Activated gamma-delta T cell treated with anti-CD3 and anti-CD28 coated beads, Interleukin-2, amount 50 U/mL, for 16 hours (primary cell): ENCODE results near the gene CHRNA9.

Source experiments
- DNase-seq: peaks from one replicate; pipeline ENCODE4 v3.0.0-alpha.2; 2020; ENCODE audit warnings: low read depth

The CHRNA9 gene

DNA sequence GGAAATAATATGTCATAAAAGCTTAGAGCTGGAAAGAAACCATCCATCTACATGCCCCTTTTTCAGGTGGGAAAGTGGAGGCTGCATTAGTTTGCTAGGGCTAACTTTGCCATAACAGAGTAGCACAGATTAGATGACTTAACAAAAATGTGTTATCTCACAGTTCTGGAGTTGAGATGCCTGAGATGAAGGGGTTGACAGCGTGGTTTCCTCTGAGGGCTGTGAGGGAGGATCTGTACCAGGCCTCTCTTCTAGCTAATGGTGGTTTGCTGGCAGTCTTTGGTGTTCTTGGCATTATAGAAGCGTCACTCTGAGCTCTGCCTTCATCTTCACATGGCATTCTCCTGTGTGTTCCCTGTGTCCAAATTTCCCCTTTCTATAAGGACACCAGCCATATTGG is 2.4 kb downstream of the CHRNA9 start:
- no peak for DNase-seq

DNA sequence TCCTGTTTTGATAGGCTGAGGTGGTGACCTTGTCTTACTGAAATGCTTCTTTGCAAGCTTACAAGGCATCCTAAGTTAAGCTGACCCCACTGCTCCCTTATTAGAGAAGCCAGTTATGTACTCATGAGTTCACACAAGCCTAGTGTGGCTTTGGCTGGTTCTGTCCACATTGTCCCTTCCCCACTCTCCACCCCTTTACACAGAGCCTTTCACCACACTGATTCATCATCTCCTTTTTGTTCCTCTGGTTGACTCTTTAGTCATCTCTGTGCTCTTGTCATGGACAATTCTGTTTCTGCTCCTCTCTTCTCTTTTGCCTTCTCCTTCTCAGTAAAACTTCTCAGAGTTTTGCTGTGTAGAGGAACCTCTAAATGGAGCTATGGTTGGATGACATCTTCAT is 4.9 kb downstream of the CHRNA9 start:
- no peak for DNase-seq

DNA sequence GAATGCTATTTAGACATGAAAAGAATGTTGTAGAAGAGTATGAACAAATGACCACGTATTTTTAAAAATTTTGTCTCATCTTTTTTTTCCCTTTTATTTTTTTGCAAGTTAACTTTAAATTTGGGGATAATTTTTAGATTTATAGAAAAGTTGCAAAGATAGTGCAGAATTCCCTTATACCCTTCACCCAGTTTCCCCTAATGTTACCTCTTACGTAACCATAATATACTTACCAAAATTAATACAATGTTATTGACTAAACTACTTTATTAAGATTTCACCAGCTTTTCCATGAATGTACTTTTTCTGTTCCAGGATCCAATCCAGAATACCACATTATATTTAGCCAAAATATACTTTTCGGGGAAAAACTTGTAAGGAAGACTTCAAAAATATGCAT is 12.3 kb downstream of the CHRNA9 start:
- DNase-seq: no peak

DNA sequence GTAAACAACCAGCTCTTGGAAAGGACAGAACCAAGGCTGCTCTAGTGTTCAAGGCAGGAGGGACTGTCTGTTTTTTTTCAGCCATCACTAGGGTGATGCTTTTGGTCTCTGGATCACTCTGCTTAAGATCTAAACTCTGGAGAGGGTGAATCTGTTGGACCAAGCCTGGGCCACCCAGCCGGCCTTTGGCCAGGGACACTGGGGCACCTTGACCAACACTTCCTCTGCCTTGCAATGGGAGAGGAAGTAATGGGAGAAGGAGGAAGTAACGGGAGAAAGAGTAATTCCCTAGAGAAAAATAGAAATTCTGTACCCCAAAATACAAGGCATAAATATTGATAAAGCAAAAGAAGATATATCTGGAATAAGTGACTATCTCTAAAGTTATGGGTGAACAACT is 12.9 kb downstream of the CHRNA9 start:
- DNase-seq: no peak

DNA sequence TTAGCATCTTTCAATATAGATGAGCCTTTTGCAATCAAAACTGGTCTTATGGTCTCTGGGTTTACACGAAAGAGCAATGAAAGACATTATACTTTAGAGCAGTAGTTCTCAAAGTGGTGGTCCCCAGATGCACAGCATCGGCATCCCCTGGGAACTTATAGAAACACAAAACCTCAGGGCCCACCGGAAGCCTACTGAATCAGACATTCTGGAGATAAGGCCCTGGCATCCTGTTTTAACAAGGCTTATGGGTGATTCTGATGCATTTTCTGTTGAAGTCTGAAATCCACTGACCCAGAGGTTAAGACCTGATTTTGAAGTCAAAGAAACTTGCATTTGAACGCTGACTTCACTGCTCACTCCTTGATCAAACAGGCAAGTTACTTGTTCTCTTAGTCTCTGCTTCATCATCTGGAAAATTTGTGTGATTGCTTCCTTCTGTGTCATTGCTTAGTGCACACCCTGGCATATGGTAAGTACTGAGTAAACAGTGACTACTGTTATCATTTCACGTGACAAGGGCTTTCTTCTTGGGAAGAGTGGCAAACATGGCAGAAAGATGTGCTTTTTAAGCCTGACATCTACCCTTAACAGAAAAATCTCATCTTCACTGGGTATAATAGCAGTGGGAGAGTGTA is 14.5 kb downstream of the CHRNA9 start:
- no peak for DNase-seq

DNA sequence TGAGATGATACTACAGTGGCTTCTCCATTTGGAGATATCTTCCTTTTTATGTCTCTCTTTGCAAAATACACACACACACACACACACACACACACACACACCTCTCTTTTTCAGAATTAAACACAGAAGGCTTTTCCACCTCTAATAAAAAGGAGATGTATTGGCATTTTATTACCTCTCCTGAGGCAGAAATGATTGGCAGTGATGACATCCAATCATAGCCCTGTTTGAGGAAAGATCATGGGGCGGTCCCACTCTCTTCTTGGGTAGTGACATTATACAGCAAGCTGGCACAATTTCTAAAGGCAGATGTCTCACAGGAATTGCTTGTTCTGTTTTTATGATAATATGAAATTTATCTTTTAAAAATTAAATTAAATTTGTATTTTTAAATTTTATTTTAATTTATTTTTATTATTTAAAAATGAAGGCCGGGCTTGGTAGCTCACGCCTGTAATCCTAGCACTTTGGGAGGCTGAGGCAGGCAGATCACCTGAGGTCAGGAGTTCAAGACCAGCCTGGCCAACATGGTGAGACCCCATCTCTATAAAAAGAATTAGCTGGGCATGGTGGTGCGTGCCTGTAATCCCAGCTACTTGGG is 15.6 kb downstream of the CHRNA9 start:
- DNase-seq: no peak

DNA sequence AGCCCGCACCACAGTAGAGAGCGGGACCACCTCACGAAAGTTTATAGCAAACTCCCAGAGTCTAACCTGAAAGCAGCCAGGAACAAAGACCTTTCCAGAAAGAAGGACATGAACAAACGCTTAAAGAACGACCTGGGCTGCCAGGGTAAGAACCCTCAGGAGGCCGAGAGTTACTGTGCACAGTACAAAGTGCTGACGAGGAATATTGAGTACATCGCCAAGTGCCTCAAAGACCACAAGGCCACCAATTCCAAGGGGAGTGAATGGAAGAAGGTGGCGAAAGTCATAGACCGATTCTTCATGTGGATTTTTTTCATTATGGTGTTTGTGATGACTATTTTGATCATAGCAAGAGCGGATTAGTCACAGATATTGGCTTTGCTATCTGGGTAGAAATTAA is 19.0 kb downstream of the CHRNA9 start:
- no peak for DNase-seq

DNA sequence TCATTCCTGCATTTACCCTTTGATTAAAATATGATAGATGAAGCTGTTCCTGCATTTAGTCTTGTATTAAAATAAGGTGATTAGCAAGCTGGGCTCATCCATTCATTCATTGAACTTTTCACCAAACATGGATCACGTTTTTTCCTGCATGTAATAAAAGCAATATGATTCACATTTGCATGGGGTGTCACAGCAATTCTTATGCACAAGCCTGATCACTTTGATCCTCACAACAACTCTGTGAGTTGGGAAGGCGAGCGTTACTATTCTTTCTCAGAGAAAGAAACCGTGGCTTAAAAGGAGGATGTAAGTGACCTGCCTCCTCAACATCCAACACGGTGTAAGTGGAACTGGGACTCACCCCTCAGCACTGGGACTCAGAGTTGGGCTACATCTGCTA is 20.0 kb downstream of the CHRNA9 start:
- no peak for DNase-seq

DNA sequence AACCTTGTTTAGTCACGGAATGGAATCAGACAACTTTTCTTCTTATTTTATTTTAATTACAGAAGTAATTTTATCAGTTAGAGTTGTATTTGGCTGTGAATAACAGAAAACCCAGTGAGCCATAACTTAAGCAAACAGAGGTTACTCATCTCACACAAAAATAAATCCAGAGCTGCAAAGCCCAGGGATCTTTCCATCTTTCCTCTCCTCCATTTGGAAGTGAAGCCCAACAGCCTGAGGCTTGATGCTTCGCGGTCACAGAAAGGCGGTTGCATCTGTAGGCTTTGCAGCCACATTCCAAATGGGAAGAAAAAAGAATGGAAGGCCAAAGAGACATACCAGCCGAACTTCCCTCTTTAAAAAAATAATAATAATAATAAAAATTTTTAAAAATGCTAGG is 22.6 kb downstream of the CHRNA9 start:
- no peak for DNase-seq

DNA sequence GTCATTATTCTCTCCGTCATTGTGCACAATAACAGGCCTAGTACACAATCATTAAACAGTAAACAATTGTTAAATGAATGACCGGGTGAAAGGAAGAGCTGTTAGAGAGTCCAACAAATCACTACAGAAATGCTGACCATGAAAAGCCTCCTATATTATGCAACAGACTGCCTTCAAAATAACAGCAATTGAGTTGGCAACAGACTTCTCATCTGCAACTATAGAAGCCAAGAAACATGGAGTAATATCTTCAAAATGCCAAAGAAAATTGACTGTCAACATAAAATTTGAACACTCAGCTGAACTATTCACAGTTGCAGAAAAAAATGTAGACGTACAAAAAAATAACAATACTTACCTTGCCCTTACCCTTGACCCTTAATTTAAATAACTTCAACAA is 26.2 kb downstream of the CHRNA9 start:
- no peak for DNase-seq

DNA sequence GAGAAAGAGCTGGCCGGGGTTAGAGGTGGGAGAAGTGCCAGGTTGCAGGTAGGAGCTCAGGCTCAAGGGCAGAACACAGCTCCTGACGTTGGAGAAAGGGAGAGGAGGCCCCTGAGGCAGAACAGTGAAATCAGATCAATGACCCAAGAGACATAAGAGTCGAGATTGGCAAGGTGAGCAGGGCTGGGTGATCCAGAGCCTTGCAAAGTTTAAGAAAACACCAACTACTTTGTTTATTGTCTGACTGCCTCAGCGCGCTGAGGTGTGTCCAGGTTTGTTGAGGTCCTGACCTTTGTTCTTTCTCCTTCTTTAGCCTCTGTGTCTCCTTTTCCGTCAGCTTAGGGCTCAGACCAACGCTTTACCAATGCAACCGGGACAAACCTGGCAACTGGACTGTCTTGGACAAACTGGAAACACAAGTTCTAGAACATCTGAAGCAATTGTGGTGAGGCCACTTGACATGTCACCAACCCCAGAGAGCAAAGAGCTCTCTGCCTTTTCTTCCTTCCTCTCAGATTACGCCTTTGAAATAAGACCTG is 28.3 kb downstream of the CHRNA9 start:
- no peak for DNase-seq

DNA sequence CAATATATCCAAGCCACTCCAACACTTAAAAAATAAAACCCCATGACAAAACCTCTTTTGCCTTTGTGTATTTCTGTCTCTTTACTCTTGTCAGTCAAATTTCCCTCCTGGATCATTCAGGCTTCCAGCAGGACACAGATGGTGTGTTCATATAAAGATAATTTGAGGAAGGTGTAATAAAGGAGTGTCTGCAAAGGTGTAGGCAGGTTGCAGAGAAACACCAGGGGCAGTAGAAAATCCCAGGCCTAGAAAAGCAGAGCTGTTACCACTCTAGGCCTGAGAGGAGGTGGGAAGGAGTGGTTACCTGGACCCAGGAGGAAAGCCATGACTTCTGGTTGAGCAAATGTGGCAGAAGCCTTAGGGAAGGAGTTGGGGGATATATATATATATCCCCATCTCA is 28.8 kb downstream of the CHRNA9 start:
- no peak for DNase-seq

DNA sequence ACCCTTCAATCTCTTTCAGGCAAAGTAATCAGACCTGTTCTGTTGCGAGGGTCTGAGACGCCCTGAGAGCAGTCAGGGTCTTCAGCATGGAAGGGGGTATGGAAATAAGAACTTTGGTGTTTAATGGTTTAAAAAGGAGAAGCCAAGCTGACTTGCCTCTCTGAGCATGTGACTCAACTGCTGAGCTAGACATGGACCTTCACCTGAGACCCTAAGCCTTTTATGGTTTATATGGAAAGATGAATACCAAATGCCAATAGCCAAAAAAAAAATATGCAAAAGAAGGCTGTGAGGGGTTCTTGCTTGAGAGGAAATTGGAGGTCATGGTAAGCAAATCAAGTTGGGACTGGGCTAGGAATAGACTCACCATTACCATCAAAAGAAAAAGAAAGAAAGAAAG is 30.6 kb downstream of the CHRNA9 start:
- DNase-seq: no peak

DNA sequence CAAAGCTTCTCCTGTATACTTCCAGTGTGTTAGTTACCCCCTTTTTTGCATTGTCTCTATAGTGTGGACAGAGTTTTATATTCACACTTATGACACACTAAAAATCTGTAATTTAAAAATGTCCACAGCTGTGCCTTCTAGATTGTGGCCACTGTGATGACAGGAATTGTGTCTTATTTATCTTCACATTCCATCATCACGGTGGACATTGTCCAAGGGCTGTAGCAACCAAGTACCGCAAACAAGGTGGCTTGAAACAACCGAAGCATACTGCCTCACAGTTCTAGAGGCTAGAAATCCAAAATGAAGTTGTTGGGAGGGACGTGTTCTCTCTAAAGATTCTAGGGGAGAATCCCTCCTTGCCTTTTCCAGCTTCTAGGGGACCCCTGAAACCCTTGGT is 32.3 kb downstream of the CHRNA9 start:
- DNase-seq: no peak

DNA sequence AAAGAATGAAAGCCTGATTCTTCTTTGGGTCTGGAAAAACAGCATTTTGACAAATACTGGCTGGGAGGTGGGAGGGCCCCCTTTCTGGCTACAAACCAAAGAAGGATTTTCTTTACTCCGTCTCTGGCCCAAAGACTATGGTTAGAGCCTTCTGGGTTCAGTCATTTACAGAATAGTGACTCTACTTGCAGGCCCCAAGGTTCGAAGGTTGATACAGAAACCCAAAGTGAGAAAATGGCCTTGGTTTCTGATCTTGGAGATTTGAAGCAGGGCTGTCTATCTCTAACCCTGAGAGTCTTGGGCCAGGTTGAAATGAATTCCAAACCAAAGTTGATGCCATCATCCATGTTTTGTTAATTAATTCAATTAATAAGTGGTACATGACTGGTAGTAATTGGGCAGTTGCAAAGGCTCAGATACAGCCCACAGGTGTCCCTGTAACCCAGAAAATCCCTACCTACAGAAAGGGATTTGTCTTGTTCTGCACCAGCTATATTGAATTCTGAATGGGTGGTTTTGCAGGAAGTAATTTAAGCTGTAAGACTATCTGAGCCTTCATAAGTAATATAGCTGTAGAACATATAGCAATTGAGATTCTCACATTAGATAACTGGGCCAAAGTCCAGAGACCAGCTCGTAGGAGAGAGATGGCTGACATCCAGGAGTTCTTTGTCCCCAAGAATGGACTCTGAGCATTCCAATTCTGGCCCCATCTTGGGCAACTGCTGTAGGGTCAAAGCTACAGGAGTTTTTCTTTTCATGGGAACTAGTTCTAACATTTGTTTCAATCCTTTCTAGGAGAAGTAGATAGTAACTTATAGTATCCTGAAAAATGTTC is 34.5 kb downstream of the CHRNA9 start:
- no peak for DNase-seq

DNA sequence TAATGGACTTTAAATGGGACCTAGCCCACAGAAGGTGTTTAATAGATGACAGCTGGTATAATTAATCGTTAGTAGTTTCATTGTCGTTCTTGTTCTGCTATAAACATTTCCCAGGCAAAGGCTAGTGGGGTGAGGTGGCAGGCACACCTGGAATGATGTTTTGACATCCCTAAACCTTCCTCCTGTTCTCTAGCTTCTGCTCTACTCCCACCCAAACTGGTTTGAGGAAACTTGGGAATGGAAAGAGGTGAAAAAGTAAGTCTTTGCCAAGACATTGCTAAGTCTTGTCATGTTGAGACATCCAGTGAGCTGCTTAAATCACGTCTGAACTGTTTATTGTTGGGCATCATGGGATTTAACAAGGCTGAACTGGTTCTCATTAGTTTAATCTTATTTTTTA is 37.5 kb downstream of the CHRNA9 start:
- DNase-seq: no peak

DNA sequence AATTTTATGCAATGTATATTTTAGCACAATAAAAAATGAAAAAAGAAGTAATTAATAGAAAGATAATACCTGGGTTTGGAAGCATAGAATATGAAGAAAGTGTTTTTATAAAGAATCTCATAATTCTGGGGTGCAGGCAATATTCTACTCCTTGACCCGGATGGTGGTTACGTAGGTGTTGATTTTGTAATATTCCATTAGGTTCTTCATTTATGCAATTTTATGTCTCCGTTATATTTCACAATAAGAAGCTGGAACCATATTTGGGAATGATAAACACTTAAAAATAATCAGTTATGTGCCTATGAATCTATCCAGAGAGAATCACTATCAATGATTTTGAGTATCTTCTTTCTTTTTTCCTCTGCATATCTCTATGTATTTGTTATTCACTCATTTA is 38.5 kb downstream of the CHRNA9 start:
- no peak for DNase-seq

DNA sequence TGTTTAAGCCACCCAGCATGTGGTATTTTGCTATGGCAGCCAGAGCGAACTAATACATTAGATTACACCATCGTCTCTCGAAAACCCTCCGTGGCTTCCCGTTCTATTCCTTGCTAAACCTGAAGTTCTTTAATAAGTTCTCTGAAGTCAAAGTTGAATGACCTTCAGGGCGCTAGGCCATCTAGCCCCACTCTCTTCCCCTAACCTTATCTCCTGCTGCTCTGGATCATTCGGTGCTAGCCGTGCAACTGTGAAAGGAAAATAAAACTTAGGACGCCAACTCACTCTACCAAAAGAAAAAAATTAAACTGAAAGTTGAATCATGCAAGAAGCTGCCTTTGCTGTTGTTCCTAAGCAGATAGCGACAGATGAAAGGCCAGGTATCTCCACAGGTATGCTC is 40.0 kb downstream of the CHRNA9 start:
- DNase-seq: no peak

DNA sequence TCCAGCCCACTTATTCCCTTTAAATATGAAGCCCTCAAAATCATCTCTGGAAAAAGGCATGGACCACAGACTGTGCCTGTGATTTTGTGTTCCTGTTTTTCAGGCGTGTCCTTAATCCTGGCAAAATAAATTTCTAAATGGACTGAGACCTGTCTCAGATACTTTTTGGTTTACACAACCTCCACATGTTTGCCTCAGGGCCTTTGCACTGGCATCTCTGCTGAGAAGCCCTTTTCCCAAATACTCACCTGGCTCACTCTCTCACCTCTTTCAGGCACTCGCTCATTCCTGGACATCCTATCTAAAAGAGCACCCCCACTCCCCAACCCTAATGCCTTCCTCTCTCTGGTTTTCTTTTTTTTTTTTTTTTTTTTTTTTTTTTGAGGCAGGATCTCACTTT is 40.5 kb downstream of the CHRNA9 start:
- DNase-seq: no peak

DNA sequence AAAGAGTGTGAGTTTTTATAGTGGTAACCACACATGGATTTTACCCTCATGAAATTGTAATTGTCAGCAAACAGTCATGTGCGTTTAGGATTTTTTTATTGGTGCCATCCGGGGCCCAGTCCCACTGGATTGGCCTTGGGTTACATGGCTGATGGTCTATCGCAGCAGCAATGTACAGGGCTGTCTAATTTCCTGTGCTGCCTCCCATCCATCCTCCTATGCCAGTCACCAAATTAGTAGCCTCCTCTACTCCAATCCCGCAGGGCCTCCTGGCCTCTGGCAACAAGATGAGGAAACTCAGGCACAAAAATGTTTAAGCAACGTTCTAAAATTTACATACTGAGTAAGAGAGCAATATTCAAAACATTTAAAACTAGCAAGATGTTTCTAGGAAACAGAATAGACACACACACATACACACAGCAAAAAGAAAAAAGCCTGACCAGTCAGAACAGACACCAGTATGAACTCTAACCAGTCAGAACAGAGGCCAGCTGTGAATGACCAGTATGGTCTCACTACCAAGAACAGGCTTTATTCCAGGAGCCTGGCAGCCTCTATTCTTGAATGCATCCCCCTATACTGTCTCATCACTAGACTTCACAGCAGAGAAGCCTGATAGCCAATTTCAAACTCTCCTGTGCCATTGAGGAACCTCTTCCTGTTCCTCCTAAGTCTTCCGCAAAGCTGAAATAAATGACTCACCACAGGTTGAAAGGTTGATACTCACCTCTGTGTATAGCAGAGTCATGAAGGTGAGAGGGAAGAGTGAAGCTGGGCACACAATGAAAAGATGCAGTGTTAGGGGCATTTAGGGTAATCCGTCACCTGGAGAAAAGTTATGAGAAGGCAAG is 42.6 kb downstream of the CHRNA9 start:
- no peak for DNase-seq

DNA sequence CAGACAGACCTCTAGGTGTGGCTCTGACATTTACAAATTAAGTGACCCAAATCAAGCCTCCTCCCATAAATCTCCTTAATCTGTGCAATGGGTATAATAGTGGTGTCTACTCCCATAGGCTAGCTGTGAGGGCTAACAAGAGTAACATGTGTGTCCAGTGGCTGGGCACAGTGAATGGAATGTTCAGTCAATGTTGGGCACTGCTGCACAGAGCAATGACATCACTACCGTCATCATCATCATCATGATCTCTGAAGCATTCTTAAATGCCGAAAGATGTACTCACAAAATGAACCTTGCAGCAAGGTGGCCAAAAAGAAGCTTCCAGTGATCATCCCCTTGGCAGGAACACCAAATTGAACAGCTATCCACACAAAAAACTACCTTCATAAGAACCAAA is 43.5 kb downstream of the CHRNA9 start:
- DNase-seq: no peak

DNA sequence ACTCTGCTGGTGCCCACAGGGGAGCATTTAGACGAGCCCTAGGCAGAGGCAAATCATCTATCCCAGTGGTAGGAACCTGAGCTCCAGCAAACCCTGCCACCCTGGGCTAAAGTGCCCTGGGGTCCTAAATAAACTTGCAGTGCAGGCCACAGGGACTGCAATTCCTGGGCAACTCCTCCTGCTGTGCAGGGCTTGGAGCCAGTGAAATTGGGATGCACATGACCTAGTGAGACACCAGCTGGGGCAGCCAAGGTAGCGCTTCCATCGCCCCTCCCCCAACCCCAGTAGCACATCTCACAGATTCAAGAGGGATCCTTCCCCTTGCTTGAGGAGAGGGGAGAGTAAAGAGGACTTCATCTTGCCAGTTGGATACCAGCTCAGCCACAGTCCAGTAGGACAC is 44.1 kb downstream of the CHRNA9 start:
- no peak for DNase-seq
